Heart right ventricle (tissue), 16 donors: ENCODE data around the gene SLC4A8. TPM values are rescaled to one million over a fixed set of nuclear protein-coding genes. Genes with fewer than 3 reads are reported as not detected.

Experiments
- ATAC-seq, 8 donors: fragments of 200-7000 bp; cut with Tn5 transposase; one replicate each; pipeline ENCODE4 v1.9.1; 2020; ENCODE audit warnings: mild to moderate bottlenecking in 8 of 8, moderate library complexity in 8 of 8, moderate number of reproducible peaks in 1 of 8
- DNase-seq, 2 donors: peaks; one replicate each; pipeline ENCODE4 v3.0.0-alpha.2; 2020
- H3K27ac ChIP-seq, 10 donors: fragments of 200-600 bp; sonication (generic) in 2 of 10; one replicate each; pipeline versions ENCODE4 v1.5.0 to v1.8.0; 2020 to 2022; ENCODE audit warnings: mild to moderate bottlenecking in 3 of 10
- H3K27me3 ChIP-seq, 7 donors: fragments of 200-600 bp; one replicate each; pipeline ENCODE4 v1.8.0; 2021 to 2022; ENCODE audit warnings: mild to moderate bottlenecking in 2 of 7
- H3K36me3 ChIP-seq, 9 donors: fragments of 200-600 bp; sonication (generic) in 1 of 9; one replicate each; pipeline versions ENCODE4 v1.5.0 to v1.8.0; 2020 to 2022; ENCODE audit warnings: mild to moderate bottlenecking in 2 of 9
- H3K4me1 ChIP-seq, 9 donors: fragments of 200-600 bp; sonication (generic) in 1 of 9; one replicate each; pipeline versions ENCODE4 v1.5.0 to v1.8.0; 2020 to 2022; ENCODE audit warnings: mild to moderate bottlenecking in 4 of 9
- H3K4me3 ChIP-seq, 10 donors: fragments of 200-600 bp; sonication (generic) in 2 of 10; one replicate each; pipeline versions ENCODE4 v1.5.0 to v1.8.0; 2020 to 2022; ENCODE audit warnings: mild to moderate bottlenecking in 7 of 10, moderate library complexity in 2 of 10
- H3K9me3 ChIP-seq, 11 donors: fragments of 200-600 bp in 10 of 11; sonication (generic) in 2 of 11; one replicate each; pipeline versions ENCODE4 v1.5.0 to v1.8.0; 2013 to 2022; ENCODE audit warnings: mild to moderate bottlenecking in 2 of 11, control low read depth in 1 of 11, moderate library complexity in 1 of 11
- WGBS, 2 donors: extraction: QIAGEN DNeasy Blood & Tissue Kit; methylation state at CpG; one replicate each; pipeline ENCODE4 v1.1.7; 2013; ENCODE audit warnings: inconsistent platforms in 1 of 2; 5-methylcytosine and 5-hydroxymethylcytosine counted together
- intact Hi-C, 10 donors: fragments of 100-400 bp; cut with DNase I; formaldehyde crosslinking; loops; one replicate each; pipeline versions ENCODE4 v1.11.1 to v1.14.2; 2022
- polyA plus RNA-seq, 2 donors: library from polyadenylated mRNA; stranded (reverse); fragments of 200-250 nt; gene quantifications; one replicate each; pipeline ENCODE4 v1.2.3, GENCODE V29; 2013
- total RNA-seq, 10 donors: library from RNA; stranded (reverse); fragmentation: NEBNext Ultra II Directional in 3 of 10; extraction: Animal tissue kit (Norgen Biotek cat#: 25700) in 3 of 10; gene quantifications; one replicate each; pipeline versions ENCODE4 v1.2.1 to v1.2.4, GENCODE V29; 2021 to 2023
- TF ChIP-seq, protein P1 (sequence below), 9 donors: fragments of 200-600 bp; sonication (generic) in 2 of 9; IDR thresholded peaks; one replicate each; pipeline versions ENCODE4 v1.5.0 to v1.8.0; 2021 to 2022; ENCODE audit warnings: antibody characterized with exemption in 9 of 9, mild to moderate bottlenecking in 5 of 9, moderate library complexity in 1 of 9
- donor health status: Arrhythmogenic right ventricular cardiomyopathy.
- donor health status: ischemic (EF 13 %, LVEDD 7.1; RV severe dilation, severe dysfunction).
- donor health status: healthy with polysubstance abuse.
- donor health status: DM: no; HTN: yes; CAD: no.
- donor health status: DM: no; HTN: no; CAD: no.
- donor health status: ischemic (EF 25% LVEDD 6.9; RV normal size, moderate dysfunction).
- donor health status: ischemic (EF 25% LVEDD 5.7; RV mildly dilated, moderate dysfunction).
- donor health status: healthy.
- donor health status: DM: yes; HTN: yes; CAD: no.
- donor health status: Ischemic cardiomyopathy.
- donor health status: ischemic (EF 35%, LVEDD 5.7; RV mildly dilated, moderate dysfunction).
- donor health status: nonischemic (EF 11% LVEDD 7.7; RV severe dilation, severe dysfunction).
- donor health status: DM: yes; HTN: yes; CAD: no.
- donor health status: PGD.
- donor health status: ischemic (EF 29% LVEDD 5.4; RV normal size, mild dysfunction).
- donor health status: nonischemic (EF 23%, LVEDD 6.1; RV moderate dilation, normal function).

The SLC4A8 gene
- total and polyA plus RNA-seq, 12 donors: 0.12 to 1.8 (median 0.58) TPM

DNA sequence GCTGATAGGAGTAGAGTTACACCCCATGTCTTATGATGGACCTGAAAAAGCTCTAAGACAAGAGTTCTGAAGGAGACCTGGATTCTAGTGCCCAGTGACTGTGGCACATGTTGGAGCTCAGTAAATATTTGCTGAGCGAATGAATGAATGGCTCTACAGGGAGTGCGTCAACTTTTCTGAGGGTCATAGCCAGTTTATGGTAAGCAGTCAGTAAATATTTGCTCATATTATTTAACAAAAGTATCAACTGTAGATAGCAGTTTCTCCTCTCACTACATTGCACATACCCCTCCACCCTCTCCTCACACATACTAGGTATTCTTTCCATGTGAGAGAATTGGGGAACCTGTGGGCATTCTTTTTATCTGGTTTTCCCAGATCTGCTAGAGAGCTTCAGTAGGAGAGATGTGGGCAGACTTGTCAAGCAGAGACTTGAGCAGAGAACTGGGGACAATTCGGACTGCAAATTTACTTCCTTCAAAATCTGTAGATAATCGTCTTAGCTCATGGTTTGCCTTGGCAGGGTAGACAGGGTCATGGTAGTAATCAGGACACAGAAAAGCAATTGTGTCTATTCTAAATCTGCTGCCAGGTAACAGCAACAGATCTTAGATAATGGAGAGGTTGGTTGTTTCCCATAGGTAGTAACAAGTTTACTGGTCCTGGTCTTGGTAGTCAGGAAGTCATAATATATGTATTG is 5.7 kb downstream of the SLC4A8 start:
- ATAC-seq (no peak), DNase-seq (no peak)
- WGBS, 2 donors: 66 to 69% methylated on average over 4 of the region's 4 CpGs
- no peak overlapping the region for H3K27ac ChIP-seq
- H3K4me3 ChIP-seq: no peak overlapping the region
- intact Hi-C loops: loop anchor here in 1 of 10 donors (5.0 kb wide), 1 partner anchor 382 kb away; a partner anchor contains a TSS
- TF ChIP-seq, protein P1, sequence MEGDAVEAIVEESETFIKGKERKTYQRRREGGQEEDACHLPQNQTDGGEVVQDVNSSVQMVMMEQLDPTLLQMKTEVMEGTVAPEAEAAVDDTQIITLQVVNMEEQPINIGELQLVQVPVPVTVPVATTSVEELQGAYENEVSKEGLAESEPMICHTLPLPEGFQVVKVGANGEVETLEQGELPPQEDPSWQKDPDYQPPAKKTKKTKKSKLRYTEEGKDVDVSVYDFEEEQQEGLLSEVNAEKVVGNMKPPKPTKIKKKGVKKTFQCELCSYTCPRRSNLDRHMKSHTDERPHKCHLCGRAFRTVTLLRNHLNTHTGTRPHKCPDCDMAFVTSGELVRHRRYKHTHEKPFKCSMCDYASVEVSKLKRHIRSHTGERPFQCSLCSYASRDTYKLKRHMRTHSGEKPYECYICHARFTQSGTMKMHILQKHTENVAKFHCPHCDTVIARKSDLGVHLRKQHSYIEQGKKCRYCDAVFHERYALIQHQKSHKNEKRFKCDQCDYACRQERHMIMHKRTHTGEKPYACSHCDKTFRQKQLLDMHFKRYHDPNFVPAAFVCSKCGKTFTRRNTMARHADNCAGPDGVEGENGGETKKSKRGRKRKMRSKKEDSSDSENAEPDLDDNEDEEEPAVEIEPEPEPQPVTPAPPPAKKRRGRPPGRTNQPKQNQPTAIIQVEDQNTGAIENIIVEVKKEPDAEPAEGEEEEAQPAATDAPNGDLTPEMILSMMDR (IDR thresholded peaks at IDR 0.05): no peak
- H3K36me3 ChIP-seq: no peaks in the 10 kb centered on the region
- peaks cover 0 to 12% (median 6%) of the 10 kb centered on the region in 7 donors for H3K27me3 ChIP-seq
- H3K4me1 ChIP-seq: no peaks in the 10 kb centered on the region
- H3K9me3 ChIP-seq: no peaks in the 10 kb centered on the region

DNA sequence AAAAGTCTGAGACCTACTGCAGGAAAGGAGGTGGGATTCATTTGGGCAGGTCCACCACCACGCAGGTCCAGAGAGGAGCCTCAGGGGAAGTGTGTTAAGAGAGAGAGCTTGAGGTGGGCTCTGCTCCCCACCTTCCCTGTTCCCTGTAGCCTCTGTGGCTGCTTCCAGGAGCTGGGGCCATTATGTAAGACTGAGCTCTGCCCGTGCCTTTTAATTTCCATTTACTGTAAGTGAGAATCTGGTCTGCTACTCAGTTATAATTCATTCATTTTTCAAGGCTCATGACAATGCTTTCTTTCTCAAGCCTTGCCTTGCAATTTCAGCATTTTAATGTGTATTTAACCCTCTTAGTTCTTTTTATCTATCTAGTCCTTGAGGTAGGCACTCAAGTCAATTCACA is 8.3 kb downstream of the SLC4A8 start:
- H3K27me3 ChIP-seq: peaks cover 0 to 12% (median 0%) of the 10 kb centered on the region in 7 donors
- no peak overlapping the region for H3K27ac ChIP-seq
- H3K36me3 ChIP-seq: no peaks in the 10 kb centered on the region
- whole genome bisulfite sequencing, 2 donors: 77 to 85% methylated on average over 2 of the region's 2 CpGs
- DNase-seq (no peak), ATAC-seq (no peak)
- TF ChIP-seq, protein P1 (IDR thresholded peaks at IDR 0.05): no peak
- no peaks in the 10 kb centered on the region for H3K4me1 ChIP-seq
- H3K4me3 ChIP-seq: no peak overlapping the region
- intact Hi-C loops: loop anchor here in 1 of 10 donors (5.0 kb wide), 1 partner anchor 379 kb away; a partner anchor contains a TSS
- H3K9me3 ChIP-seq: no peaks in the 10 kb centered on the region

DNA sequence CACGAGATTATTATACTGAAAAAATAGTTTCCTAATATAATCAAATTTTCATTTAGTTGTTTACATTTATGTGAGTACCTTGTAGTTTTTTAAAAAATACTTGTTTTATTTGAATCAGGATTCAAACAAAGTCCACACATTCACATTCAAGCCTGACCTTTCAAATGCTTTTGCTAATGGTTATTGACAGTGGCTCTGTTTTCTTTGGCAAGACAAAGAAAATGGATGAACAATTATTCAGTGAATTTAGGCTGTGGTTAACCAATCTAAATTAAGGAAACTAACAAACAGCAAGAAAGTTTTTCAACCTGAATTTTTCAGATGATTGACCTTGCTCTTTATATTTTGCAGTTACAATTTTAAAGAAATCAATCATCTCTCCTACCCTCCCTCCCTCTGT is 9.7 kb downstream of the SLC4A8 start:
- intact Hi-C loops: loop anchor here in 1 of 10 donors (5.0 kb wide), 1 partner anchor 378 kb away; a partner anchor contains a TSS
- ATAC-seq (no peak), DNase-seq (no peak)
- 60 to 65% methylated on average over 1 of the region's 1 CpG for WGBS, 2 donors
- Histone ChIP-seq H3K4me1 (no peaks in the 10 kb centered on the region), H3K9me3 (no peaks in the 10 kb centered on the region), H3K27ac (no peak overlapping the region), H3K4me3 (no peak overlapping the region), H3K27me3 (peaks cover 0 to 11% (median 2%) of the 10 kb centered on the region in 7 donors), H3K36me3 (no peaks in the 10 kb centered on the region)
- TF ChIP-seq, protein P1 (IDR thresholded peaks at IDR 0.05): no peak

DNA sequence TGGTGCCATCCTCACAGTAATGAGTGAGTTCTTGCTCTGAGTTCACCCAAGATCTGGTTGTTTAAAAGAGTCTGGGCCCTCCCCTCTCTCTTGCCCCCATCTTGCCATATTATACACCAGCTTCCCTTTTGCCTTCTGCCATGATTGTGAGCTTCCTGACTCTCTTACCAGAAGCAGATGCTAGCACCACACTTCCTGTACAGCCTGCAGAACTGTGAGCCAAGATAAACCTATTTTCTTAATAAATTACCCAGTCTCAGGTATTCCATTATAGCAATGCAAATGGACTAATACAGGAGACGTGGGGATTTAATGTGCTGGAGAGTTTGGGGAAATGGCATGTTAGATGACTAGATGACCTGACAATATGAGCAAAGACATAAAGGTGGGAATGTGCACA is 12.8 kb downstream of the SLC4A8 start:
- H3K9me3 ChIP-seq: no peaks in the 10 kb centered on the region
- H3K36me3 ChIP-seq: no peaks in the 10 kb centered on the region
- TF ChIP-seq, protein P1 (IDR thresholded peaks at IDR 0.05): no peak
- no peaks in the 10 kb centered on the region for H3K4me1 ChIP-seq
- 66 to 75% methylated on average over 1 of the region's 1 CpG for WGBS, 2 donors
- intact Hi-C loops: no loop called here
- no peak for ATAC-seq
- H3K27me3 ChIP-seq: peaks cover 0 to 5% (median 1%) of the 10 kb centered on the region in 7 donors
- no peak overlapping the region for H3K4me3 ChIP-seq
- no peak overlapping the region for H3K27ac ChIP-seq
- DNase-seq: no peak
